NCI-H226 (cell line): ENCODE data around the gene FOXP4.
"Not testable (repeated sequence)": the region's sequence is repeated elsewhere in the genome, so short reads cannot be mapped to it uniquely, and the experiment has no call there.

Experiments
- DNase-seq: peaks from one replicate; pipeline ENCODE4 v3.0.0-alpha.2; 2015

FOXP4 gene

GRCh38 chr6:41602422-41602743 is 56.2 kb downstream of the FOXP4 start:
- no peak for DNase-seq

- DNase-seq = peak; percentile 66
Observed at GRCh38 chr6:41602864-41603608, 56.9 kb downstream of the FOXP4 start.

- DNase-seq = no peak
Observed at GRCh38 chr6:41604006-41604405, 57.8 kb downstream of the FOXP4 start.

- no peak for DNase-seq
Observed at GRCh38 chr6:41605649-41606048, 59.5 kb downstream of the FOXP4 start.

DNA sequence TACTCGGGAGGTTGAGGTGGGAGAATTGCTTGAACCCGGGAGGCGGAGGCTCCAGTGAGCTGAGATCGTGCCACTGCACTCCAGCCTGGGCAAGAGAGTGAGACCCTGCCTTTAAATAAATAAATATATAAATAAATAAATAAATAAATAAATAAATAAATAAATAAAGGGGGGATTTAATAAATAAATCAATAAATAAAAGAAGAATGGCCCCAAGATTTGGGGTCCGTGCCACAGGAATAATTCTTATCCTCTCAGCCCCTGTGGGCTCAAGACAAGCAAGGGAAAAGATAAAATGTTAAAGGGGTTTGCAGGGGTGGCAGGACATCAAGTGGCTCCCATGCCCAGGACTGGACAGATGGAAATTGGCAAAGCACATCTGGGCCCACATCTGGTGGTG is 60.9 kb downstream of the FOXP4 start:
- DNase-seq = no peak

DNA sequence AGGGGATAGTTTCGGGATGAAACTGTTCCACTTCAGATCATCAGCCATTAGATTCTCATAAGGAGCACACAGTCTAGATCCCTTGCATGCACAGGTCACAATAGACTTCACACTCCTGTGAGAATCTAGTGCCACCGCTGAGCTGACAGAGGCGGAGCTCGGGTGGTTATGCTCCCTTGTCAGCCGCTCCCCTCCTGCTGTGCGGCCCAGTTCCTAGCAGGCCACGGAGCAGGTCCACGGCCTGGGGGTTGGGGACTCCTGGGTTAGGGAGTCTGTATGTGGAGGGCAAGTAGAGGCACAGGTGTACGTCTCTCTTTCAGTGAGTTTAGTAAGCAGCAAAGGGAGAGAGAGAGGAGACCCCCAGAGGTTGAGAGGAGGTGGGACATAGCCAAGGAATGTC is 61.6 kb downstream of the FOXP4 start:
- DNase-seq = no peak

DNA sequence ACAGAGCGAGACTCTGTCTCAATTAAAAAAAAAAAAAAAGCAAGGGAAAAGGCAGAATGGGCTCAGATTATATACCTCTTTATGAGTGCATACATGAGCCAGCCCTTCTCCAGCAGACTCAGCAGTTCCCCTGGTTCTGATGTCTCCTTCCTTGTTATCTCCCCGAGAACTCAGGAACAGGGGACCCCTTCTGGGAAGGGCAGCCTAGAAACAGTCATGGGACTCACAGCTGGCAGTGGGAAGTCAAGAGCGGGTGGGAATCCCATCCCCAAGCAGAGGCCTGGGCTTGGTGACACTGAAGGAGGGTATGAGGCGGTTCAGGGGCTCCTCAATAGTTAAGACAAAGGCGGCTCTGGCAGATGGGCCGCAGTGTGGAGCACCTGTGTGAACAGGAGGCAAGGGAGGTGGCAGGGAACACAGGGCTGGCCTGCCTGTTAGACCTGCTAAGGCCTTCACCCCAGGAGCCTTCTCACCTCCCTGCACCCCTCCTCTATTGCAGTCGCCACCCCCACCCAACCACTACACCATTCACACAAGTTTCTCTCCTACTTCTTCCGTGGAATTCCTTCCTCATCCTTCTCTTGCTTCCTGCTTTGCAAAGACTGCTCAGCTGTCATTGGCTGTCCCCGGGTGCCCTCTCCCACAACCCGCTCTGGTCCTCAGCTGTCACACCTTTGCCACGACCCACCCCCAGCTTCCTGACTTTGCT is 62.4 kb downstream of the FOXP4 start:
- no peak for DNase-seq

DNA sequence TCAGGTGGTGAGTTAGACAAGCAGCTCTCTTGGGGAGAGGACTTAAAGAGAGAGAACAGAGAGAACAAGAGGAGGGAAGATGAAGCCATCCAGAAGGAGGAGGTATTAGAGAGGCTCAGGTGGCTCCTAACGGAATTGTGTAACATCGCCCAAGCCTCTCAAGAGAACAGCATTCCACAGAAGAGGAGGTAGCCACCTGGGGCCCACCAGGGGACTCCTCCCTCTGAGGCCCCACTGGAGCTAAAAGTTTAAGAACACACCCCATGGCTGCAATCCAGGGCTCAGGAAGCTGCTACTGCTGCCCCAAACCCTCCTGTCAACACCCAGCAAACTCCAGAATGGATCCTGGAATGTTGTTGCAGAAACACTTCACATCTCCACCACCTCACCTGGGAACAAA is 68.5 kb downstream of the FOXP4 start:
- DNase-seq = no peak

- no peak for DNase-seq
Observed at GRCh38 chr6:41615311-41615710, 69.1 kb downstream of the FOXP4 start.

DNA sequence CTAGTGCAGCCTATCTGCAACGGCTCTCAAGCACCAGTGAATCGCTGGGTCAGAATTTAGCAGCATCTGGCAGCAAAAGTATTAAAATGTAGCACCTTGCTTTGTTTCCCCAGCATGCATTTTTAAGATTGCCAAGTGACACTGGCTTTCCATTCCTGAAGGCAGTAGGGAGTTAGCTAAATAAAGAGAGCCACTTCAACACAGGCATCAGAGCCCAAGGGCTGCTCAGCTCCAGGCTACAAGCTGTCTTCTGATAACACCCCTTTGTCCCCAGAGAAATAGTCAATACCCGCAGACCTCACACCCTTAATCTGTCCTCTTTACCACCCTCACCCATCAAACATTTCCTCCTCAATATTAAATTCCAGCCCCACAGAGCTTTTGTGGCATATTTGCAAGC is 72.4 kb downstream of the FOXP4 start:
- no peak for DNase-seq

GRCh38 chr6:41619193-41619592 is 73.0 kb downstream of the FOXP4 start:
- DNase-seq = not testable (repeated sequence)

DNA sequence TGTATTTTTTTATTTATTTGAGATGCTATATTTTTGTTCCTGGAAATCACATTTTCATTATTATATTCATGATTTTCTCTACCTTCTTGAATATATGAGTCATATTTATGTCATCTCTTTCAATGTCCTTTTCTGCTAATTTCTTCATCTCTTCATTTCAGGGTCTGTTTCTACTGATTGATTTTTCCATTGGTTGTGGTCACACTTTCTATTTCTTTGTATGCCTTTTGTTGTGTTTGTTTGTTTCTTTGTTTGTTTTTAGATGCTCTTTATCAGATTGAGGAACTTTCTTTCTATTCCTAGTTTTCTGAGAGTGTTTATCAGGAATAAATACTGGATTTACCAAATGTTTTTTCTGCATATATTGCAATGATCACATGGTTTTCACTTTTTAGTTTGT is 75.2 kb downstream of the FOXP4 start:
- DNase-seq = no peak

GRCh38 chr6:41621802-41622201 is 75.6 kb downstream of the FOXP4 start:
- no peak for DNase-seq

GRCh38 chr6:41622206-41622988 is 76.2 kb downstream of the FOXP4 start:
- DNase-seq = no peak

DNA sequence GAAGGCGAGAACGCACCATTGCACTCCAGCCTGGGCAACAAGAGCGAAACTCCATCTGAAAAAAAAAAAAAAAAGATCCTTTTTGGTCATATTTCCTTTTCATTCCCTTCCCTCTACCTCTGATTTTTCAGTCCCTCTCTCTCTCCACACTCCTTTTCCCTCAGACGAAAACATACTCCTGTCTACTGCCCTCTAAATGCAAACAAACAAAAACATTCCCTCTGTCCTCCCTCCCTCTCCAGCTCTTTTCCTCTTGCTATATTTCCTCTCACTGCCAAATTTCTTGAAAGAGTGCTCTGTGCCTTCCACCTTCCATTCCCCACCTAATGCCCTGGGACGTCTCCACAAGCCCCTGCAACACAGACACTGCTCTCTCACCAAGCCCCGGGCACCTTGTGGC is 77.1 kb downstream of the FOXP4 start:
- DNase-seq = no peak

- no peak for DNase-seq
Observed at GRCh38 chr6:41624621-41625380, 78.6 kb downstream of the FOXP4 start.

GRCh38 chr6:41625442-41625841 is 79.3 kb downstream of the FOXP4 start:
- no peak for DNase-seq

GRCh38 chr6:41626022-41626421 is 79.8 kb downstream of the FOXP4 start:
- no peak for DNase-seq

DNA sequence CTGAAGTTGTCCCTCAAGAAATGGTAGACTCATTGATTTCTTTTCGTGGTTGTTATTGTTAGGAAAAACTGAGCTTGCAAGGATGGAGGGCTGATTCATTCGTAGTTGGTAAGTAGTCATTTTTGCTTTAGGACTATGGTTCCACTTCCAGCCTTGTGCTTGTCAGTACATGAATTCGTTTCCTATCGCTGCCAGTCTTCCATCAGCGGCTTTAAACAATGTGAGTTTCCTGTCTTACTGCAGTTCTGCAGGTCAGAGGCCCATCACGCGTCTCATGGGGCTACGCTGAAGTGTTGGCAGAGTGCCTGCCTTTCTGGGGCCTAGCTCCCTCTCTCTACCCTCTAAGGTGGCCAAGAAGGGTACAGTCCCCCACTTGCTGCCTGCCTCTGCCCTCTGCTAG is 80.7 kb downstream of the FOXP4 start:
- no peak for DNase-seq

GRCh38 chr6:41629128-41629527 is 82.9 kb downstream of the FOXP4 start:
- DNase-seq = no peak

DNA sequence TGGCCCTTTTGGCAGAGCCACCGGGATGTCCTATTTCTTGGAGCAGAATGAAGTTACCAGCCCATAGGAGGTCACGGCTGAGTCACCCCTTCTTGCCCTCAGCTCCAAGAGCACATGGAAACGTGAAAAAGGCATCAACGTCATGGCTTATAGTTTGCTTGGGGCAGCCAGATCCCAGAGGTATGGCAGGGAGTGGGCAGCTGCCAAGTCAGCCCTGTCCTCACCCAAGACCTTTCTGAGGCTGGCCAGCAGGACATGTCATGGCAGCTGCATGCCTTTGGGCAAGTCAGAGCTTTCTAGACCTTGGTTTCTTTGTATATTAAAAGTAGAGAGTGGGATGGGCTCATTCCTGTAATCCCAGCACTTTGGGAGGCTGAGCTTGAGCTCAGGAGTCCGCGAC is 83.9 kb downstream of the FOXP4 start:
- DNase-seq = no peak

DNA sequence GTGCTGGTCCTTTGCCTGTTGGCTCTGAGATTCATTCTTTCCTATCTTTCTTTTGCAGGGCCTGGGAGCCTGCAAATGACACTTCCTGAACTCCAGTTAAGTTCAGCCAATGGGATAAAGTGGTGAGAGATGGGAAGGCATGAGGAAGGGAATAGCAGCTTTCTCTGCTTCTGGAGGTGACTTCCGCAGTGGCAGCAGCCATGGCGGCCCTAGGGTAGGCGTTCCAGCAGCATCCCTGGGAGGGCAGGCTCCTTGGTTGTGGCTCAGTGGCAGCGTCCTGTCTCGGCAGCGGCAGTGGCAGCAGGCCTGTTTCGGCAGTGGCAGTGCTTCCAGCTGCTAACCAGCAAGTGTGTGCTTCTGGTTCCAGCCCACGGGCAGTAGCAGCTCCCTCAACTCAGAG is 84.8 kb downstream of the FOXP4 start:
- DNase-seq = no peak

- DNase-seq = no peak
Observed at GRCh38 chr6:41633056-41633634, 87.0 kb downstream of the FOXP4 start.
